Ramos (cell line): ENCODE data around the gene GPD1L.
"Not testable (repeated sequence)": the region's sequence is repeated elsewhere in the genome, so short reads cannot be mapped to it uniquely, and the experiment has no call there.

Experiments
- in situ Hi-C: fragments of 300-500 bp; cut with MboI; formaldehyde crosslinking; loops from one replicate; pipeline ENCODE4 v1.14.3; 2022; ENCODE audit warnings: low sequenced_read_pairs; ENCODE audit not compliant: unreplicated experiment

Gene GPD1L

GRCh38 chr3:32106132-32106928 lies at the start of gene GPD1L:
TSS of gene GPD1L (plus strand) at chr3:32106620. CDS start at chr3:32106712, 92 bp downstream.
- in situ Hi-C loops = no loop called here

- in situ Hi-C loops = not testable (repeated sequence)
Measured at GRCh38 chr3:32058465-32058864, 48.0 kb upstream of the GPD1L start.

- in situ Hi-C loops = no loop called here
Measured at GRCh38 chr3:32062950-32063582, 43.4 kb upstream of the GPD1L start.

GRCh38 chr3:32066686-32067085 lies 39.7 kb upstream of the GPD1L start:
- in situ Hi-C loops = no loop called here

GRCh38 chr3:32074194-32074593 lies 32.2 kb upstream of the GPD1L start:
- in situ Hi-C loops = not testable (repeated sequence)

- in situ Hi-C loops = no loop called here
Measured at GRCh38 chr3:32076566-32076965, 29.9 kb upstream of the GPD1L start.

- in situ Hi-C loops = no loop called here
Measured at GRCh38 chr3:32077260-32078084, 28.9 kb upstream of the GPD1L start.

GRCh38 chr3:32078085-32078634 lies 28.3 kb upstream of the GPD1L start:
- in situ Hi-C loops = no loop called here

- in situ Hi-C loops = no loop called here
Measured at GRCh38 chr3:32078864-32079263, 27.6 kb upstream of the GPD1L start.

- in situ Hi-C loops = no loop called here
Measured at GRCh38 chr3:32082721-32083120, 23.7 kb upstream of the GPD1L start.

GRCh38 chr3:32083702-32084270 lies 22.6 kb upstream of the GPD1L start:
- in situ Hi-C loops = no loop called here

- in situ Hi-C loops = no loop called here
Measured at GRCh38 chr3:32084870-32085269, 21.6 kb upstream of the GPD1L start.

GRCh38 chr3:32086464-32086863 lies 20.0 kb upstream of the GPD1L start:
- in situ Hi-C loops = no loop called here

- in situ Hi-C loops = no loop called here
Measured at GRCh38 chr3:32089476-32089875, 16.9 kb upstream of the GPD1L start.

GRCh38 chr3:32093204-32093603 lies 13.2 kb upstream of the GPD1L start:
- in situ Hi-C loops = no loop called here

GRCh38 chr3:32095431-32095830 lies 11.0 kb upstream of the GPD1L start:
- in situ Hi-C loops = no loop called here

- in situ Hi-C loops = no loop called here
Measured at GRCh38 chr3:32097768-32098167, 8.7 kb upstream of the GPD1L start.

GRCh38 chr3:32098528-32098927 lies 7.9 kb upstream of the GPD1L start:
- in situ Hi-C loops = no loop called here

- in situ Hi-C loops = no loop called here
Measured at GRCh38 chr3:32100465-32100864, 6.0 kb upstream of the GPD1L start.

GRCh38 chr3:32102289-32102688 lies 4.1 kb upstream of the GPD1L start:
- in situ Hi-C loops = no loop called here
